NCI-H526 treated with DMSO at 0.1 percent for 48 hours (cell line): Measurements from ENCODE around the gene HEG1.

Experiments used
- DNase-seq: peaks from one replicate; lab custom pipeline; 2025; lab: John Stamatoyannopoulos, UW

Gene HEG1

GRCh38 chr3:125050488-125051090 is 5.2 kb downstream of the HEG1 start:
- DNase-seq: no peak

DNA sequence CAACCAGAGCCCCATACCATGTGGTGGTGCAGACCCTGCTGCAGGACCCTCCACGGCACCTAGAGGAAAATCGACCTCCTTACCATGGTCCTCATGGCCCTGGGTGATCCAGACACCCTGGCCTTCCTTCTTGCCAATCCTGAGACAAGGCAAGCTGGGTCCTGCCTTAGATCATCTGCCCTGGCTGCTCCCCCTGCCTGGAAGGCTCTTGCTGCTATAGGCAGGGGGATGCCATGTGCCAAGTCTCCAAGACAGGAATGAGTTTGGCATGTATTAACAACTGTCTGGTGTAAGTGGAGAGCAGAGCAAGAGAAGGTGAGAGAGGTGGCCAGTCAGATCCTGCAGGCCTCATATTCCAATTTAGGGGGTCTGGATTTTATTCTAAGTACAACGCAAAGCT is 7.5 kb downstream of the HEG1 start:
- DNase-seq: no peak

DNA sequence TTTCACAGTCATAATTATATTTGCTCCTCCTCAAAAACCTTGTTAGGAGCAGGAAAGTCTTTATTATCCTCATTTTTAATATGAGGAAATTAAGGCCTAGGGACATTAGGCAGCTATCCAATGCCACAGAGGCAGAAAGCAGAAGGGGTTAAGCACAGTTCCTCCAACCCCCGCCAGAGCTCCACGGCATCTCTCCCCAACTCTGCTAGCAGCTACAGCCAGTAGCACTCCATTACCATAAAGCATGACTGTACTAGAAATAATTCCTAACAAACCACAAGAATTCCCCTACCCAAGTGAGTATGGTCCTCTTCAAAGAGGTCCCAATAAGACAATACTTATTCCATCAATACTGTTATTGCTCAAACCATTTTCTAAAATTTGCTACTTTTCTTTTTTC is 9.8 kb downstream of the HEG1 start:
- DNase-seq: no peak

GRCh38 chr3:125045194-125045593 is 10.6 kb downstream of the HEG1 start:
- DNase-seq: no peak

- no peak for DNase-seq
These were observed 12.1 kb downstream of the HEG1 start for GRCh38 chr3:125043599-125044151.

- no peak for DNase-seq
These were observed 12.9 kb downstream of the HEG1 start for GRCh38 chr3:125042725-125043406.

- no peak for DNase-seq
These were observed 16.4 kb downstream of the HEG1 start for GRCh38 chr3:125039131-125040100.

DNA sequence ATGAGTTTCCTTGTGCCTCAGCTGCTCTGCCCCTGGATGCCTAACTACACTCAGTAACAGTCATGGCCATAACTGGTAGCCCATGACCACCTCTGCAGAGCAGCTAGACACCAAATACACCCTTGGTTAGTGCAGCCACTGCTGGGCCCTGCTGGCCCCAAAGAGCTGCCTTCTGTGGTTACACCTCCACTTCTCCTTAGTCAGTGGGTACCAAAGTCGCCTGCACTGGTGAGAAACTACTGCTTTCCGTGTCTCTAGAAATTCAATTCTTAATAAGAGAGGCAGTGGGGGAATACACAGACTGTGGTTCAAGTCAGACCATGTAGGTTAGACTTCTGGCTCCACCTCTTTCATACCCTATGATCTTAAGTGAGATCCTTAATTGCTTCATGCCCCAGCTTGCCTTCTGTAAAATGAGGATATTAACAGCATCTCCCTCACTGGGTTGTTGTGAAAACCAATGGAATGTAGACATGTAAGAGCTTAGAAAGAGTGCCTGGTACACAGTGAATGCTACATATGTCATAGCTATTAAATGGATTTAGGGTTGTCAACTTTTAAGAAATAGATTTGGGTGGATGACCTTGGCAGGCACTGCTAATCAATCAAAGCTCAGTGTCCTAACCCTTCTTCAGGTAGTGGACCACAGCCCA is 18.2 kb downstream of the HEG1 start:
- DNase-seq: no peak

DNA sequence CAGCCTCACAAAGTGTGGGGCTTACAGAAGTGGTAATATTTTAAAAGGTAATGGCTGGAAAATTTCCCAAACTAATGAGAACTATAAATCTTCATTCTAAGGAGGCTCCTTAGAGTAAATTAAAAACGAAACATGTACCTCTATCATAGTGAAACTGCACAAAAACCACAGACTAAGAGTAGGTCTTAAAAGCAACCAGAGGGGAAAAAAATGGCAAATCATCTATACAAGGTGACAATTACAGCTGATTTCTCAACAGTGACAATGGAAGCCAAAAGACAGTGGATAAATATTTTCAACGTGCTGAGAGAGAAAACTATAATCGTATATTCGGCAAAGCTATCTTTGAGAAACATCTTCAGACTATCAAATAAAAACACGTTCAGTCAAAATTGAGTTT is 20.6 kb downstream of the HEG1 start:
- DNase-seq: no peak

DNA sequence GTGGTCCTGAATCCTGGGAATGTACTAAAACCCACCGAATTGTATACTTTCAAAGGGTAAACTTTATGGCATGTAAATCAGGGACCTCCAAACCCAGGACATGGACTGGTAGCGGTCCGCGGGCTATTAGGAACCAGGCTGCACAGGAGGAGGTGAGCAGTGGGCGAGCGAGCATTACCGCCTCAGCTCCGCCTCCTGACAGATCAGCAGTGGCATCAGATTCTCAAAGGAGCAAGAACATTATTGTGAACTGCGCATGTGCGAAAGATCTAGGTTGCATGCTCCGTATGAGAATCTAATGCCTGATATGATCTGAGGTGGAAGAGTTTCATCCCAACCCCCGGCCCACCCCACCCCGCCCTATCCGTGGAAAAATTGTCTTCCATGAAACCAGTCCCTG is 22.2 kb downstream of the HEG1 start:
- DNase-seq: no peak

DNA sequence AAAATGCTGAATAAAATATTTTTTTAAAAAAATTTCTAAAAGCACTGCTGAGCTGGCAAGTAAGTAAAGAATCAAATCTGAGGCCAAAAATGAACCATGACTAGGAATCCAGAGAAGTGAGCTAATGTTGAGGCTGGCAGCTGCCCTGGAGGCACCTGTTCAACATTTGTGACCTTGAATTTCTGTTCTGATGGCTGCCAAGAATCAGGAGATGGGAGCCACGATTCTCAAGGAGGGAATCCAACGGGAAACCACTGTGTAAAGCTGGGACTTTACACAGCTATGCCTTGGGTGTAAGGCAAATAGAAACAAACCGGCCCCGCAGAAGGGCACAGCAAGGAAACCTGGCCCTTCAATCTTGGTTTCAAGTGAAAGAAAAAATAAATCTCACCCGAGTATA is 22.7 kb downstream of the HEG1 start:
- no peak for DNase-seq

GRCh38 chr3:125032683-125033082 is 23.1 kb downstream of the HEG1 start:
- no peak for DNase-seq

DNA sequence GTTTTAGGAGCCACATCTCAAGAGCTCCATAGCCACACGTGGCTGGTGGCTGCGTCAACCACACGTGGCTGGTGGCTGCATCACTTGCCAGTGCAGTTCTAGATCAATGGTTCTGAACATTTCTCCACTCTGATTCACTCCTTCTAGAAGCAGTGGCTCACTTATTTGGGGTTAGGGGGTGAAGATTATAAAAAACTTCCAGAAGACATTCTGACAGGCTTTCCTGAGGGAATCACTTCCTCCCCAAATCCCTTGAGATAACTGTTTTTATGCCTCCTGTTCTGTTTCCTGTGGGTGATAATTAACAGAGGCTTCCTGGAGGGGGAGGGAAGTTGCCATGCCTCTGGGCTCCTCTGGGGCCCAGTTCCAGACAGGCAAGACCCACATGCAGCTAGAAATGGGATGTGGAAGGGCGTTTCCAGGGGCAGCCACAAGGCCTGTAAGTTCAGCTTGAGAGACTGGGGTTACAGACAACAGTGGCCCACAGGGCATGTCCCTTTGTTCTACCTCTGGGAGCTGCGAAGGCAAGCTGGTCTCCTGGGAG is 23.6 kb downstream of the HEG1 start:
- DNase-seq: no peak

DNA sequence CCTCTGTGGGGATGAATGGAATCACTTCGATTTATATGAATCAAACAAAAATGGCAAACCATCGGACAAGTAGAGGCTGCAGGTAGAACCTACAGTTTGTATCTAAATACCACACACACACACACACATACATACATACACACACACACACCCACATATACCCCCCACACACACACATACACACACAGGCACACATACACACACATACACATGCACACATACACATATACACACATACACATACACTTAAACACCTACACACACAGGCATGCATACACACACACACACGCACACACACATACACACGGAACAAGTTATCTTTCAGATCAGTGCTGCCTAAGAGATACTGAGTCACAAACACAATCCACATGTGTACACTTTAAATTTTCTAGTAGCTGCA is 24.3 kb downstream of the HEG1 start:
- no peak for DNase-seq

- no peak for DNase-seq
These were observed 27.1 kb downstream of the HEG1 start for GRCh38 chr3:125028657-125029056.

GRCh38 chr3:125025642-125026041 is 30.2 kb downstream of the HEG1 start:
- no peak for DNase-seq

DNA sequence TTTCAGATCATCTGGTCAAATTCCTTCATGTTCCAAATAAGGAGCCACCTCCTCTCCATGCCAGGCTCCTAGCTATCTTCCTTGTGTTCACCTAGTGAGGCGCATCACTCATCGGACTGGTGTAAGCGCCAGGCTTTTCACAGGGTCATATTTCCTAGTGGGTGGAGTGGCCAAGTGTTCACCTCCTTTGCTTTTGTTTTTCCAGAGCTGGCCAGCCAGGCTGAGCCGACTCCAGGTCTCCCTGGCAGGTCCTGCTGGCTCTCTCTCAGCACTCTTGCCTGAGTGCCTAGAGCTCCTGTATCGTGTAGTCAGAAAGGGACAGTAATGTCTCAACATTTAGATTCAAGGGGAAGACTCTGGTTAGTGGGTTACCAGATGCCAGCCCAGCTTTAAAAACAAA is 31.0 kb downstream of the HEG1 start:
- DNase-seq: no peak

DNA sequence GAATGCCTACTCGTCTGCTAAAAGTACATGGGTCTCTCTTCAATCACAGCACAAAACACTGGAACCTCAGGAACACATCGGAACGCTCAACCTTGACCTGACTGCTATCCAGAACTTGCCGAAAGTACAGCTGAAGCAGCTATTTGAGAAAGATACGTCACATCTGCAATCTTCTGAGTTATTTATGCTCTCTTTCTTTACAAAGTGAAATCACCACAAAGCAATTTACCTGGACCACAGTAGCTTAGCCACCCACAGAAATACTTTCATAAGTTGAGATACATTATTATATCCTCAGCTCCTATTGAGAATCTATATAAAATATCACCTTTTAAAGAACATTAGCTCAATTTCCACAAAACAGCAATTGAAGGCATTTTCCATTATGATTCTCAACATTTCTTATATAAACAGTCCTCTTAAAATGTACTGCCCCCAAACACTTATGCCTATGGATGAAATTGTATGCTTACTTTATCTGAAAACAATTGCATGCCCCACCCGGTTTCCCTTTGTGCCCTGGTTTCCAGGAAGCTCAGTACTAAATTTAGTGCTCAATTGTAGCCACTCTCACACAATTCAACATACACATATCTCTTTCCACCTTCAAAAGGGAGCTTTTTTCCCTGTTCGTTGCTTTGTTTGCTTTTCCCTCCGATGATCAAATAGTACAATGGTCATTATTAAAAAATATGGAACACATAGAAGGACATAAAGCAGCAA is 31.8 kb downstream of the HEG1 start:
- DNase-seq: no peak

- no peak for DNase-seq
These were observed 33.6 kb downstream of the HEG1 start for GRCh38 chr3:125022206-125022605.

- no peak for DNase-seq
These were observed 36.5 kb downstream of the HEG1 start for GRCh38 chr3:125019271-125019670.

DNA sequence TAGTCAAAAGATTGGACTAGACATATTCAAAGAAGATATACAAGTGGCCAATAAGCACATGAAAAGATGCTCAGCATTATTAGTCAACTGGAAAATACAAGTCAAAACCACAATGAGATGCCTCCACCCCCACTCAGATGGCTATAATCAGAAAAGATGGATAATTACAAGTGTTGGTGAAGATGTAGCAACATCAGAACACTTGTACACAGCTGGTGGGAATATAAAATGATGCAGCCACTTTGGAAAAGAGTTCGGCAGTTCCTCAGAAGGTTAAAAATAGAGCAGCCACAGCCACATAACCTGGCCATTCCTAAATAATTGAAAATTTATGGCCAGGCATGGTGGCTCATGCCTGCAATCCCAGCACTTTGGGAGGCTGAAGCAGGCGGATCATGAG is 38.4 kb downstream of the HEG1 start:
- DNase-seq: no peak
